Gastroesophageal sphincter (tissue), 4 donors: Measurements from ENCODE around the gene FBXO17. TPM values are rescaled to one million over a fixed set of nuclear protein-coding genes. Genes with fewer than 3 reads are reported as not detected.
"Not testable (repeated sequence)": the region's sequence is repeated elsewhere in the genome, so short reads cannot be mapped to it uniquely, and the experiment has no call there.

Source experiments
- ATAC-seq: fragments of 150-250 bp; one replicate; pipeline ENCODE4 v1.9.1; 2016; ENCODE audit warnings: mild to moderate bottlenecking, moderate library complexity
- H3K27ac ChIP-seq, 4 donors: fragments of 200-600 bp; sonication (generic) in 3 of 4; 1 replicate in 3 of 4; 2 replicates in 1 of 4; pipeline ENCODE4 v1.5.1; 2016 to 2019
- H3K27me3 ChIP-seq: fragments of 200-600 bp; sonication (generic); one replicate; pipeline ENCODE4 v1.5.1; 2019
- H3K36me3 ChIP-seq, 2 donors: fragments of 200-600 bp; sonication (generic); one replicate each; pipeline ENCODE4 v1.5.1; 2019; ENCODE audit warnings: control low read depth in 1 of 2
- H3K4me1 ChIP-seq, 3 donors: fragments of 200-600 bp; sonication (generic); 1 replicate in 2 of 3; 2 replicates in 1 of 3; pipeline ENCODE4 v1.5.1; 2016 to 2019; ENCODE audit warnings: control low read depth in 2 of 3
- H3K4me3 ChIP-seq, 2 donors: fragments of 200-600 bp; sonication (generic); one replicate each; pipeline ENCODE4 v1.5.1; 2019; ENCODE audit warnings: mild to moderate bottlenecking in 1 of 2, moderate library complexity in 1 of 2
- H3K9me3 ChIP-seq, 3 donors: fragments of 200-600 bp; sonication (generic); one replicate each; pipeline ENCODE4 v1.5.1; 2017 to 2019; ENCODE audit warnings: control low read depth in 2 of 3
- CTCF ChIP-seq, 4 experiments: fragments of 200-600 bp in 2 of 4; fragments of 450-650 bp in 2 of 4; sonication (generic) in 1 of 4; IDR thresholded peaks; one replicate each; pipeline ENCODE4 v1.5.1; 2017 to 2019; ENCODE audit warnings: antibody characterized with exemption in 4 of 4, mild to moderate bottlenecking in 2 of 4, moderate library complexity in 2 of 4
- EP300 ChIP-seq: sonication (generic); formaldehyde crosslinking; IDR thresholded peaks from one replicate; pipeline ENCODE4 v1.6.1; 2017; ENCODE audit warnings: antibody characterized with exemption, mild to moderate bottlenecking
- POLR2A ChIP-seq, 2 donors: fragments of 450-650 bp; IDR thresholded peaks; one replicate each; pipeline ENCODE4 v1.6.1; 2017; ENCODE audit warnings: antibody characterized with exemption in 2 of 2, mild to moderate bottlenecking in 2 of 2, moderate library complexity in 1 of 2
- POLR2AphosphoS5 ChIP-seq: sonication (generic); formaldehyde crosslinking; IDR thresholded peaks from one replicate; pipeline ENCODE4 v1.6.1; 2017; ENCODE audit warnings: antibody characterized with exemption
- WGBS, 2 donors: methylation state at CpG; one replicate each; pipeline ENCODE4 v1.1.5; 2018; ENCODE audit warnings: low coverage in 1 of 2; 5-methylcytosine and 5-hydroxymethylcytosine counted together
- total RNA-seq, 4 donors: library from RNA; depleted of rRNA; stranded (reverse); fragments of >200 nt; gene quantifications; one replicate each; pipeline ENCODE4 v1.1.0, GENCODE V29; 2016

FBXO17 gene
- total RNA-seq, 4 donors from 2014 or later: 21.5 to 31.3 (median 27.8) TPM

DNA sequence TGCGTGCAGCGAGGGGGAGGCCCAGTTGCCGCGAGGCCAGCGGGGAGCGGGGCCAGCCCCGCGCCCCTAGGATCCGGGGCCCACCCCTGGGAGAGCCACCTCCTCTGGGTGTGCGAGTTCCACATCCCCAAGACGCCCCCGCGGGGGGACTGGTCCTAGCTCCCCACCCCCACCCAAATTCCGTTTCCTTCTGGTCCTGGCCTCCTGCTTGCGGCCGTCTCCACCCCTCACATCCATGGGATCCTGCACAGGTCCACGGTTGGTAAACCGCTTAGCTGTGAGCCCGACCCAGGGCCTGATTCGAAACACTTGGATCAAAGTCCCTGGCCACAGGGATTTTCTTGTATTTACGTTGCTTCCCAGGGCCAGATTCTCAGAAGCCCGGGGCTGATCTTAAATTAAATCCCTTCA is 324 bp upstream of the FBXO17 start:
- Histone ChIP-seq H3K9me3 (no peaks in the 10 kb centered on the region), H3K4me3 (peak overlapping the region; percentile 51 to 81), H3K4me1 (peaks cover 0 to 40% (median 7%) of the 10 kb centered on the region in 3 donors), H3K27me3 (no peaks in the 10 kb centered on the region), H3K36me3 (no peaks in the 10 kb centered on the region), H3K27ac (peak overlapping the region; percentile 52 to 96 (median 94))
- TF ChIP-seq POLR2AphosphoS5 (no peak), EP300 (no peak), POLR2A (IDR thresholded peaks at IDR 0.05) (no peak), CTCF (IDR thresholded peaks at IDR 0.05) (no peak)
- peak; percentile 60 for ATAC-seq
- WGBS, 2 donors: 0% methylated on average over 3 of the region's 22 CpGs; no CpG with 5 or more reads in 1 of the 2 donors

GRCh38 chr19:38974624-38975213 is 823 bp downstream of the FBXO17 start:
- H3K4me1 ChIP-seq: peaks cover 0 to 45% (median 7%) of the 10 kb centered on the region in 3 donors
- H3K36me3 ChIP-seq: no peaks in the 10 kb centered on the region
- 10 to 24% methylated on average over 12 to 18 of the region's 19 CpGs for WGBS, 2 donors
- H3K27me3 ChIP-seq: no peaks in the 10 kb centered on the region
- ATAC-seq: peak; percentile 62
- peak overlapping the region; percentile 51 to 81 for H3K4me3 ChIP-seq
- no peak for TF ChIP-seq POLR2AphosphoS5
- no peak for TF ChIP-seq EP300
- no peak for TF ChIP-seq POLR2A (IDR thresholded peaks at IDR 0.05)
- TF ChIP-seq CTCF (IDR thresholded peaks at IDR 0.05): no peak
- H3K27ac ChIP-seq: peak overlapping the region; percentile 52 to 96 (median 94)
- H3K9me3 ChIP-seq: no peaks in the 10 kb centered on the region

DNA sequence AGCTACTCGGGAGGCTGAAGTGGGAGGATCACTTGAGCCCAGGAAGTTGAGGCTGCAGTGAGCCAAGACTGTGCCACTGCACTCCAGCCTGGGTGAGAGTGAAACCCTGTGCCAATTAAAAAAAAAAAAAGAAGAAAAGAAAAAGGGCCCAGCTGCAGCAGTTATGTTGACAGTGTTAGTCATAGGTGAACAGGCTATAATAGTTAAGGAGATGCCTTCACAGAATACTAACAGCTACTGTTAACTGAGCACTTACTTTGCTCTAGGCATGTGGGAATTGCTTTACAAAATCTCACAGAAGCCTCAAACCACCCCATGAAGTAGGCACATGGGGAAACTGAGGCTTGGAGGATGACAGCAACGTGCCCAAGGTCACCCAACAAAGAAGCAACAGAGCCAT is 3.9 kb downstream of the FBXO17 start:
- 100% methylated on average over 1 to 2 of the region's 2 CpGs for WGBS, 2 donors

DNA sequence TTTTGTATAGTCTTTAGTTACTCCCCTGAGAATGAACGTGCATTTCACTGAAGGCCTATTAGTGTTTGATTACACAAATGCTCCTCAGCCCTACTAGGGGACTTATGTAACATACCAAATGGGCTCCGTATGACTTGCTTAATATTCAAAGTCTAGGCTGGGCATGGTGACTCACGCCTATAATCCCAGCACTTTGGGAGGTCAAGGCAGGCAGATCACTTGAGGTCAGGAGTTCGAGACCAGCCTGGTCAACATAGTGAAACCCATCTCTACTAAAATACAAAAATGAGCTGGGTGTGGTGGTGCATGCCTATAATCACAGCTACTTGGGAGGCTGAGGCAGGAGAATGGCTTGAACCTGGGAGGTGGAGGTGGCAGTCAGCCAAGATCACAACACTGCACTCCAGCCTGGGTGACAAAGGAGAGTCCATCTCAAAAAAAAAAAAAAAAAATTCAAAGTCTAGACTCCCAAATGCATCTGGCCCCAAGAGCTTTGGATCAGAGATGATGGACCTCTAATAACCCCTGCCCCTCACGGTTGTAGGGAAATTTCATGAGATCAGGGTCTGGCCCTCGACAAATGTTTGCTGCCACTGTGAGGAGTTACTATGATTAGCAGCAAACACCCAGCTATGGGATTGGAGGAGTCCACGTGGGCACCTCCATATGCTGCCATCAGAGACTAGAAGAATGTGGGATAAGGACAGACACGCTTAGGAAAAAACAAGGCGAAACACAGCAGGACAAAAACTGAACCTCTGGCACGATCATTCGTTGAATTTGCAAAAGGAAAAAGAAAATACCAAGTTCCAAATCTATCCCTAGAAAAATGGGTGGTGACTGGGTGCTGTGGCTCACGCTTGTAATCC is 4.6 kb downstream of the FBXO17 start:
- H3K27me3 ChIP-seq: no peaks in the 10 kb centered on the region
- TF ChIP-seq POLR2AphosphoS5 (no peak), POLR2A (IDR thresholded peaks at IDR 0.05) (no peak)
- no peaks in the 10 kb centered on the region for H3K9me3 ChIP-seq
- no peak for ATAC-seq
- 78 to 82% methylated on average over 7 to 10 of the region's 12 CpGs for WGBS, 2 donors
- H3K4me1 ChIP-seq: peaks cover 0 to 33% (median 1%) of the 10 kb centered on the region in 3 donors
- no peak overlapping the region for H3K4me3 ChIP-seq
- no peak overlapping the region for H3K27ac ChIP-seq
- peaks cover 0 to 23% of the 10 kb centered on the region in 2 donors for H3K36me3 ChIP-seq

More for the DNA sequence above, 3.9 kb downstream of the FBXO17 start:
- H3K36me3 ChIP-seq: peaks cover 0 to 19% of the 10 kb centered on the region in 2 donors
- no peak overlapping the region for H3K27ac ChIP-seq
- no peaks in the 10 kb centered on the region for H3K27me3 ChIP-seq
- peaks cover 0 to 41% (median 7%) of the 10 kb centered on the region in 3 donors for H3K4me1 ChIP-seq
- no peaks in the 10 kb centered on the region for H3K9me3 ChIP-seq
- no peak overlapping the region for H3K4me3 ChIP-seq
- TF ChIP-seq EP300 (no peak), CTCF (IDR thresholded peaks at IDR 0.05) (no peak), POLR2A (IDR thresholded peaks at IDR 0.05) (no peak), POLR2AphosphoS5 (no peak)
- no peak for ATAC-seq

- not testable (repeated sequence) for H3K27ac ChIP-seq, H3K9me3 ChIP-seq, H3K27me3 ChIP-seq, H3K4me3 ChIP-seq, ATAC-seq
- Histone ChIP-seq H3K4me1 (peaks cover 0 to 19% (median 0%) of the 10 kb centered on the region in 3 donors), H3K36me3 (peaks cover 0 to 35% of the 10 kb centered on the region in 2 donors)
- WGBS, 2 donors: 90 to 94% methylated on average over 2 to 4 of the region's 5 CpGs
Observed at GRCh38 chr19:38966149-38966548, 9.4 kb downstream of the FBXO17 start.
